ENCODE measurements around the gene PSMA2. TPM values are rescaled to one million over a fixed set of nuclear protein-coding genes. Genes with fewer than 3 reads are reported as not detected.
A peak's percentile ranks its signal among the peaks of the same experiment; 100 is the strongest.

PSMA2 gene
- total and polyA plus RNA-seq, 8 donors = 23.1 to 59.7 (median 33.9) TPM

DNA sequence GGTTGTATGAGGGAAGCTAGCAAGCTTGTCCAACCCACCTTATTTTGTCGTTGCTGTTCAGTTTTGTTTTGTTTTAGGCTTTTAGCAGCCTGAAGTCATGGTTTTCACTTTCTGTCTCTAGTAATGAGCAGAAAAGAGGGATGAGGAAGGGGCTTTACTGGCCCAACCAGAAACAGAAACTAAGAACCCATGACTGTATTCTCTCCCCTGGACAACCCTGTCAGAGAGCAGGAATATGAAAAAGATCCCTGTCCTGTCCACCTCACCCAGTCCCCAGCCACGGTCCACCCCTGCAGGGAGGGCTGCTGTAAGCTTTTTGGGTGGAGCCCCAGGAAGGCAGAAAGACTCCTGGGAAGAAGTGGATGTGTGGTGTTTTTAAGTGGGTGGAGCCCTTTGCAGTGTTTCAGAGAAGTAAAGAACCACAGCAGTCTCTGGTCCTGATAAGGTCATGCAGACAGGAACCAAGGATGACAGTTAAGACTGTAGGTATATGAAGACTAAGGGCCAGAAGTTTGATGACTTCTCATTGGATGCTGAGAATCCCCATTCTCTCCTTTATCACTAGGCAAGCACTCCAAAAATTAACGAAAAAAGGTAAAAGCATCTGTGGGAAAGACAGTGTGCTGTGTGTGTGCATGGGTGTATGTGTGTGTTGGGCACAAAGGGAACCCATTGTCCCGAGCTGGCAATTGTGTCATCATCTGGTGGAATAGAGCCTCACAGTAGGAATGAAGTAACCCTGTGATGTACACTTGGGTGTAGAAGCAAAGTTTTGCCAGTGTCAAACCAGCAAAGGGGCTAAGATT, 14.1 kb upstream of the PSMA2 start:
- no peak for FAIRE-seq
- no peaks in the 10 kb centered on the region for H3K4me1 ChIP-seq
- no peaks in the 10 kb centered on the region for H3K27me3 ChIP-seq
- intact Hi-C loops (cut with DNase I) = loop anchor here in 2 of 3 donors (10.0 kb wide), 2 partner anchors 309 to 319 kb away; no protein-coding TSS in a partner anchor
- no peaks in the 10 kb centered on the region for H3K36me3 ChIP-seq
- WGBS, 2 donors = 27 to 29% methylated on average over 4 of the region's 4 CpGs
- no peak overlapping the region for H3K4me3 ChIP-seq
- no peak for ATAC-seq
- no peaks in the 10 kb centered on the region for H3K9me3 ChIP-seq
- DNase-seq = no peak
- H3K27ac ChIP-seq = no peak overlapping the region
- no peak for TF ChIP-seq CTCF (IDR thresholded peaks at IDR 0.05)

GRCh38 chr7:42940985-42941847, 9.2 kb upstream of the PSMA2 start:
- Histone ChIP-seq H3K9me3 (no peaks in the 10 kb centered on the region), H3K36me3 (peaks cover 0 to 10% (median 0%) of the 10 kb centered on the region in 3 donors), H3K27ac (no peak overlapping the region), H3K27me3 (no peaks in the 10 kb centered on the region), H3K4me1 (no peaks in the 10 kb centered on the region), H3K4me3 (no peak overlapping the region)
- DNase-seq (peak; percentile 56 to 87 (median 74)), FAIRE-seq (no peak), ATAC-seq (peak; percentile 58 to 90 (median 86))
- 49 to 50% methylated on average over 13 of the region's 13 CpGs for WGBS, 2 donors
- TF ChIP-seq CTCF (IDR thresholded peaks at IDR 0.05) = peak; percentile 80 to 89 (median 82)
- intact Hi-C loops (cut with DNase I) = loop anchor here in 2 of 3 donors (10.0 kb wide), 2 partner anchors 314 to 324 kb away; no protein-coding TSS in a partner anchor

DNA sequence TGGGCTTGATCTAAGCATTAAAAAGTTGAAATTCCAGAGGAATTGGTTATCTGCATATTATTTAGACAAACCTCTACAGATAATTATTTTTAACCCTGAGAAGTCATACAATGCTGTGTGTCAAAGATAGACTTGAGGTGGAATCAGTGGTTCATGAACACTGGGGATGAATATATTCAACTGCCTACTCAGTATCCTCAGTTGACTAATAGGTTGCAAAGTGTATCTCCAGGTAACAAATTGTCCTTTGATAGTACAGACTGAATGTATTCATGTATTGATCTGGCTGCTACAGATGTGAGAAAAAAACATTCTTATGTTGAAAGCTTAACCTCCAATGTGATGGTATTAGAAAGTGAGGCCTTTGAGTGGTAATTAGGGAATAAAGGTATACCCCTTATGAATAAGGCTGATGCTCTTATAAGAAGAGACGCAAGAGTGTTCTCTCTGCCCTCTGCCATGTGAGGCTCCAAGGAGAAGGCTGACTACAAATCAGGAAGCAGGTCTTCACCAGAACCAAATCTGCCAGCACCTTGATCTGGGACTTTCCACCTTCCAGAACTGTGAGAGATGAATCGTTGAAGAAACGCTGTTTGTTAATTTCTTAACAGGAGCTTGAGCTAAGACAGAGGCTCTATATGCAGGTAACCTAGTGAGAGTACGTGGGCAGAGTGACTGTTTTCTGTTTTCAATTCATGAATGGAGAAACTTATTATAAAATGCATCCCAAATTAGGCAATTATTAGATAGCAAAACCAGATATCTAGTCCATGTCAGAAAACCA, 7.7 kb upstream of the PSMA2 start:
- Histone ChIP-seq H3K9me3 (no peaks in the 10 kb centered on the region), H3K27me3 (no peaks in the 10 kb centered on the region), H3K4me1 (peaks cover 0 to under 1% (median 0%) of the 10 kb centered on the region in 3 donors), H3K36me3 (peaks cover 5 to 15% (median 12%) of the 10 kb centered on the region in 3 donors), H3K4me3 (no peak overlapping the region), H3K27ac (no peak overlapping the region)
- DNase-seq (no peak), FAIRE-seq (no peak), ATAC-seq (no peak)
- intact Hi-C loops (cut with DNase I) = loop anchor here in 2 of 3 donors (10.0 kb wide), 2 partner anchors 315 to 325 kb away; no protein-coding TSS in a partner anchor
- no peak for TF ChIP-seq CTCF (IDR thresholded peaks at IDR 0.05)
- 80 to 88% methylated on average over 4 of the region's 4 CpGs for WGBS, 2 donors

- peaks cover 5 to 15% (median 12%) of the 10 kb centered on the region in 3 donors for H3K36me3 ChIP-seq
- DNase-seq (no peak), FAIRE-seq (no peak), ATAC-seq (no peak)
- H3K27me3 ChIP-seq = no peaks in the 10 kb centered on the region
- 89 to 92% methylated on average over 5 of the region's 5 CpGs for WGBS, 2 donors
- TF ChIP-seq CTCF (IDR thresholded peaks at IDR 0.05) = no peak
- no peaks in the 10 kb centered on the region for H3K9me3 ChIP-seq
- H3K27ac ChIP-seq = no peak overlapping the region
- peaks cover 6 to 12% (median 10%) of the 10 kb centered on the region in 3 donors for H3K4me1 ChIP-seq
- intact Hi-C loops (cut with DNase I) = no loop called here
- no peak overlapping the region for H3K4me3 ChIP-seq
These were observed 3.9 kb upstream of the PSMA2 start for GRCh38 chr7:42935861-42936260.
